ELF-1 (cell line): ENCODE data around the gene RGS7.
"Not testable (repeated sequence)": the region's sequence is repeated elsewhere in the genome, so short reads cannot be mapped to it uniquely, and the experiment has no call there.

Source experiments
- DNase-seq: peaks from one replicate; pipeline ENCODE4 v3.0.0-alpha.2; 2016; ENCODE audit warnings: low read depth, low spot score

The RGS7 gene

DNA sequence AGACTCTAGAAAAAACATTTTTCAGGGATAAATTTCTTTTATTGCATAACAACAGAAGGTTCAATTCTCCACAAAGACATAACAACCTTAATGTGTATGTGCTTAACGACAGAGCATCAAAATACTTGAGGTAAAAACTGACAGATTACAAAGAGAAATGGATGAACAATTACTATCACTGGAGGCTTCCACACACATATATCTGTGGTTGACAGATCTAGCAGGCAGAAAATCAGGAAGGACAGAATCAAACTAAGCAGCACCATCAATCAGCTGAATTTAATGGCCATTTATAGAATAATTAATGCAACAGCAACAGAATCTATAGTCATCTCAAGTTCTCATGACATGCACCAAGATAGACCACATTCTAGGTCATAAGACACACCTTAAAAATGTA is 439.0 kb downstream of the RGS7 start:
- no peak for DNase-seq

- DNase-seq, result no peak
Measured at GRCh38 chr1:240914506-240914905, 442.5 kb downstream of the RGS7 start.

DNA sequence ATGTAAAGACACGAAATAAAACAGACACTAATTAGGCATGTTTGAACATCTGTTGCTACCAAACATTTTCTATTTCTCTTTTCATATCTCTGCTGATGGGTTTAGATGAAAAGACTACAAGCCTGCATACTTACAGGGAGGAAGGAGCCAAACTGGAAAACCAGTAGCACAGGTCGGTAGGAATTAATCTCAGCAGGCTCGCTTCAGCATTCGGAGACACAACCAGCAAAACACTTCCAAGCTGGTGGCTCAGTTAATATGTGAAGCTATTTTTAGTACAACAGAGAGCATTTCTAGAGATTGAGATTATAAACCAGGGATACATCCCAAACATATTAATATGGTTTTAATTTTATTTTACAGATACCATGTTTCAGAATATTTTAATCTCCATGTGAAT is 444.2 kb downstream of the RGS7 start:
- no peak for DNase-seq

DNA sequence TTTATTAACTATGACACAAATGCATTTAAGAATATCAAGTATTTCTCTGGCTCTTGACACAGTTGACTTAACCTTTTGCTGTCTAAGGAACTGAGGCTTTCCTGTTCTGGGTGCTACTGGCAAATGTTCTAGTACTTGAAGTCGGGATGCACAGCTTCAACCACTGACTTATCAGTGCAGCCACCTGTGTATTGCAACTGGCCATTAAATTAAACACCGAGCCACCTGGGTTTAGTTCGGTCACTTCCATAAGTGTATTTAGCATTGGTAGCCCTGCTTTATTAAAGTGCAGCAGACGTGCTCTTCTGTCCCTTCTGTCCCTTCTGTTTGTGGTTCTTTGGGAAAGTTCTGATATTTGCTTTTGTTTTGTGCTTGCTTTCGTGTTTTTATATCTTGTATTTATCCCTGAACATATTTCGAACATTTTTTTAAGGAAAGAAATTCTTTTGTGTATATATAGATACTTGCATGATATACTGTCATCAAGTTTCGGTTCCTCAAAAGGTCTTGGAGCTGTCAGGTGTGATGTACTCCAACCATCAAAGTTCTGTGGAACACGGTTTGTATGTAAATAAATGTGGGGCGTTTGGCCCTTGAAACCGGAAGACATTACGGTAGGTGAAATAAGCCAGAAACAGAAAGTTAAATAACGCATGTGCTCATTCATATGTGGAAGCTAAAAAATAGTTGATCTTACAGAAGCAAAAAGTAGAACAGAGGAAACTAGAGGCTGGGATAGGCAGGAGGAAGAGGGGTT is 447.1 kb downstream of the RGS7 start:
- no peak for DNase-seq

- DNase-seq, result no peak
Measured at GRCh38 chr1:240906477-240906876, 450.5 kb downstream of the RGS7 start.

DNA sequence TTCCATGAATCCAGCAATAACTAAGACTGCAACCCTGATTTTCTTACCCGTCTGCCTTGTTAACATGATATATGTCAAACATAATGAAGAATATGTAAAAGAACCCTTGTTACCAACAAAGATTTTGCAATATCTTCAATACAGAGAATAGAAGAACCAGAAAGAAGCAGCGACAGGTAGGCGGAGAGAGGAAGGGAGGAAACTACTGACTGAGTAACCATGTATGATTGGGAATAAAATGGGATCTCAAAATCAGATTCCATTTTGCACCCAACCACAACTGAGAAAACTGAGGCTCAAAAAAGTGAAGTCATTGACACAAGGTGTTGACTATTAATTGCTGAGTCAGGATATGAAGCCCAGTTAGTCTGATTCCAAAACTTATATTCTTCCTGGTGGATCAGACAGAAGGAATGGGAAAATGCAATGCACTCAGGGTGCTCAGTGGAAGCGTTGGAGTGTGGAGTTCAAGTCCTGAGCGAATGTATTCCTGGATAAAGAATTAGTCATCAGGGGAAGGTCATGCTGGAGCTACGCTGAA is 451.7 kb downstream of the RGS7 start:
- no peak for DNase-seq

GRCh38 chr1:240895424-240895823 is 461.6 kb downstream of the RGS7 start:
- DNase-seq, result not testable (repeated sequence)

DNA sequence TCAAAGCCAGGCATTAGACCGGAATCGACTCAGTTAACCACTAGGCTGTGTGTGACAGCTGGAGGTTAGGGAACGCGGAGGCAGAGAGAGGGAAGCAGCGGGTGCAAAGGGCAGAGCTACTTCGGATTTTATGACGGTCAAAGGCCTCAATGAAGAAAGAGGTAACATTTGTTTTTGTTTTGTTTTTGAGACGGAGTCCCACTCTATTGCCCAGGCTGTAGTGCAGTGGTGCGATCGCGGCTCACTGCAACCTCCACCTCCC is 468.3 kb downstream of the RGS7 start:
- DNase-seq, result no peak

- peak; percentile 75 for DNase-seq
Measured at GRCh38 chr1:240888039-240888786, 468.8 kb downstream of the RGS7 start.

GRCh38 chr1:240883490-240883889 is 473.5 kb downstream of the RGS7 start:
- no peak for DNase-seq

DNA sequence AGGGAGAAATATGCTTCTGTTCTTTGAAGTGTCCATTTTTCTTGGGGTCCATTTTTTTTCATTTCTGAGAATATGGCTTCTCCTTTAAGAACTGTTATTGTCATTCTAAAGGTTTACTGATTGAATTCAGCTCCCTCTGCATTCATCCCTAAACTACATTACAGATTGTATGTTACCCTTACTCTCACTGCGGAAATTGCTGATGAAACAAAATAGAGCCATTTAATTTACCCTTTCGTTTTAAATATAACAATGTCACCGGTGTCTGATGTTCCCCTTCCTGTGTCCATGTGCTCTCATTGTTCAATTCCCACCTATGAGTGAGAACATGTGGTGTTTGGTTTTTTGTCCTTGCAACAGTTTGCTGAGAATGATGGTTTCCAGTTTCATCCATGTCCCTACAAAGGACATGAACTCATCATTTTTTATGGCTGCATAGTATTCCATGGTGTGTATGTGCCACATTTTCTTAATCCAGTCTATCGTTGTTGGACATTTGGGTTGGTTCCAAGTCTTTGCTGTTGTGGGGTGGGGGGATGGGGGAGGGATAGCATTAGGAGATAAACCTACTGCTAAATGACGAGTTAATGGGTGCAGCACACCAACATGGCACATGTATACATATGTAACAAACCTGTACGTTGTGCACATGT is 474.2 kb downstream of the RGS7 start:
- not testable (repeated sequence) for DNase-seq

GRCh38 chr1:240878631-240879030 is 478.4 kb downstream of the RGS7 start:
- DNase-seq, result no peak

DNA sequence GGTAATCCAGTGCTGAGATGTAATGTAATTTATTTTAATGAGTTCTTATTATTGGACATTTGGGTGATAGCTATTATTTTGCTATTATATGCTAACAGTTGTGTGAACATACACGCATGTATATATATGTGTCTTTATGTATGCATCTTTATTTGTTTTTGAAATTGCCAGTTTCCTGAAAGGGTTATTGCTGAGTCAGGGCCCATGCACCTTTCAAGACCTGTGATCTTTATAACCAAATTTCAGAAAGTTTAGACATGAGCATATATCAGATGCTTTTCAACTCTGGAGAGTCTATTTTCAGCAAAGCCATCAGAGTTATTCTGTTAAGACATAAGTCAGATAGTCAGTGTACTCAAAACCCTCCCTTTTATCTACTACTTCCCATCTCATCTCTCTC is 479.4 kb downstream of the RGS7 start:
- no peak for DNase-seq

- DNase-seq, result no peak
Measured at GRCh38 chr1:240876071-240876470, 480.9 kb downstream of the RGS7 start.

GRCh38 chr1:240869071-240869470 is 487.9 kb downstream of the RGS7 start:
- no peak for DNase-seq

DNA sequence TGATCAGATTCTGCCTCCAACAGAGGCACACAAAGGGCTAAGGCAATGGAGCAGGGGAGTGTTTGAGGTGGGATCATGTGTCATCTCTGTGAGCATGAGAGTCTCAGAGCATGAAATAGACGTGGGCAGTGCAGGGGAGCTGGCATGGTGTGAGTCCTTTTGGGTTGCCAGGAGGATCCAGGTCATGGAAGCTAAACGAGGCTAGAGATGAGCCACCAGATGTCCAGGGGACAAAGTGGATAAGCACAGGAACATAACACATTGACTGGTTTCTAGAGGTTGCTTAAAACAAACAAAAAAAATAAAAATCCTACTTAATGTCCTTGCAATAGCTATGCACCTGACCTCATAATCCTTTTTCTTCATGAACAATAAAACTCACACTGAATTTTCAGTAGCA is 490.3 kb downstream of the RGS7 start:
- no peak for DNase-seq

- no peak for DNase-seq
Measured at GRCh38 chr1:240860023-240860422, 497.0 kb downstream of the RGS7 start.

- no peak for DNase-seq
Measured at GRCh38 chr1:240854367-240854766, 502.6 kb downstream of the RGS7 start.

DNA sequence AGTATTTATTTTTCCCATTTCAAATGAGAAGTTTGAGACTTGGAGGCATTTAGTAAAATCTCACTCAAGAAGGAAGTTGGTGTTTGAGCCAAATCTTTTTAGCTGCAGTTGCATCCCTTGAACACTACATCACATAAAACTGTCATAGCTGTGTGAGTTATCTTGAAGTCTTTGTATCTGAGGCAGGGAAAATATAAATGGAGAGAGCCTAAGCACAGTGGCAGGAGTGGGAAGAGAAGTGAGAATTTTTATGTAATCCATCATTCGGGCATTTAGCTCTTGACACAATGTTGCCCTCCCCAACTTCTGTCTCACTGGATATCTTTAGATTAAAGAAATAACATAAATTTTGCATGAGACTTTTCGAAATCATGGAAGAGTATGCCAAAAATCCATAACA is 509.7 kb downstream of the RGS7 start:
- DNase-seq, result no peak

- DNase-seq, result no peak
Measured at GRCh38 chr1:240844486-240844885, 512.5 kb downstream of the RGS7 start.

- DNase-seq, result no peak
Measured at GRCh38 chr1:240843798-240844197, 513.2 kb downstream of the RGS7 start.

DNA sequence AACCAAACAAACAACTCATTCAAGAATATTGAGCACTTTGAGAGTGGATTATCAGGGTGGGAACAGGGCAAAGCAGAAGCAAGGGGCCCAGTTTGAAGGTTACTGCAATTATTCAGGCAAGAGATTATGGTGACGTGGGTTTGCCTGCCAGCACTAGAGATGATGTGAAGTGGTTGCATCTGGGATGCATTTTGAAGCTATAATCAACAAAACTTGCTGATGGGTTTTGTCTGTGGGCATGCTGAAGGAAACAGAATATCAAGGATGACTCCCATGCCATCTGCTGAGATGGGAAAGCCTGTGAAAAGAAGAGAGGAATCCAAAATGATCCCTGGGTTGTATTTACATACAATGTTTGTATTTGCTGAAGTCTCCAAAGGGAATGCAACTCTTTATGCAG is 520.7 kb downstream of the RGS7 start:
- DNase-seq, result no peak

GRCh38 chr1:240835291-240835690 is 521.7 kb downstream of the RGS7 start:
- DNase-seq, result no peak
